Esophagus muscularis mucosa (tissue), 3 donors: ENCODE results near the gene LRRC25.

Experiments
- POLR2A ChIP-seq: fragments of 450-650 bp; IDR thresholded peaks from one replicate; pipeline ENCODE4 v1.6.1; 2017; ENCODE audit warnings: antibody characterized with exemption, moderate library complexity, mild to moderate bottlenecking, low read depth
- TF ChIP-seq, protein P1 (sequence below), 3 experiments: fragments of 200-600 bp in 2 of 3; fragments of 450-650 bp in 1 of 3; sonication (generic) in 2 of 3; IDR thresholded peaks; one replicate each; pipeline ENCODE4 v1.5.1; 2017 to 2019; ENCODE audit warnings: antibody characterized with exemption in 3 of 3, mild to moderate bottlenecking in 2 of 3, moderate library complexity in 1 of 3

DNA sequence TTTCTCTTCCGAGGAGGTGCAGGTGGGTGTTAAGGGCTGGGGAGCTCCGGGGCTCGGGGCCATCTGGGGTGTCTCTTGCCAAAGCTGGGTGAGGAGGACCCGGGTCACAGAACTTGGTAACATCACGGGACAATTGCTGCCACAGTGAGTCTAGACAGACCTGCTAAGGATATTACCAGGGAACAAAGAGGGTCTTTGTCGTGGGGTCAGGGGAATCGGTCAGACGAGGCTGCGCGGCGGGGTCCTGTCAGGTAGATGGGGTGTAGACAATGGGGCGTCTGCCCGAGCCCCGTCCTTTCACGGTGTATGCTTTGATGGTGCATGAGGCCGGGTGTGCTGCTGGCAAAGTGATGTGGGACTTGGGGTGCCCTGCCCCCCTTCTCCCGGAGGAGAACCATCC lies 49.3 kb downstream of the LRRC25 start:
- TF ChIP-seq, protein P1, sequence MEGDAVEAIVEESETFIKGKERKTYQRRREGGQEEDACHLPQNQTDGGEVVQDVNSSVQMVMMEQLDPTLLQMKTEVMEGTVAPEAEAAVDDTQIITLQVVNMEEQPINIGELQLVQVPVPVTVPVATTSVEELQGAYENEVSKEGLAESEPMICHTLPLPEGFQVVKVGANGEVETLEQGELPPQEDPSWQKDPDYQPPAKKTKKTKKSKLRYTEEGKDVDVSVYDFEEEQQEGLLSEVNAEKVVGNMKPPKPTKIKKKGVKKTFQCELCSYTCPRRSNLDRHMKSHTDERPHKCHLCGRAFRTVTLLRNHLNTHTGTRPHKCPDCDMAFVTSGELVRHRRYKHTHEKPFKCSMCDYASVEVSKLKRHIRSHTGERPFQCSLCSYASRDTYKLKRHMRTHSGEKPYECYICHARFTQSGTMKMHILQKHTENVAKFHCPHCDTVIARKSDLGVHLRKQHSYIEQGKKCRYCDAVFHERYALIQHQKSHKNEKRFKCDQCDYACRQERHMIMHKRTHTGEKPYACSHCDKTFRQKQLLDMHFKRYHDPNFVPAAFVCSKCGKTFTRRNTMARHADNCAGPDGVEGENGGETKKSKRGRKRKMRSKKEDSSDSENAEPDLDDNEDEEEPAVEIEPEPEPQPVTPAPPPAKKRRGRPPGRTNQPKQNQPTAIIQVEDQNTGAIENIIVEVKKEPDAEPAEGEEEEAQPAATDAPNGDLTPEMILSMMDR (IDR thresholded peaks at IDR 0.05), result no peak
- no peak for TF ChIP-seq POLR2A
